IMR-90 (cell line): ENCODE data around the gene CCDC150. TPM values are rescaled to one million over a fixed set of nuclear protein-coding genes. Genes with fewer than 3 reads are reported as not detected.

Source experiments
- ATAC-seq: fragments of 200-7000 bp; cut with Tn5 transposase; 2 replicates; pipeline ENCODE4 v1.9.1; 2020; ENCODE audit warnings: low read depth, mild to moderate bottlenecking, moderate library complexity
- BruUV-seq: library from RNA; stranded (reverse); fragments of 400-500 nt; replicated peaks from 2 replicates; lab custom pipeline; 2021; lab: Mats Ljungman, UMichigan
- CTCF ChIA-PET: fragments of 300-600 bp; formaldehyde crosslinking; extraction: SDS; loops from one replicate; lab custom pipeline; 2021; ENCODE audit warnings: antibody characterized with exemption; lab: Yijun Ruan, JAX
- POLR2A ChIA-PET: fragments of 300-600 bp; sonication (Branson Sonifier 250); formaldehyde crosslinking; loops from one replicate; lab custom pipeline; 2022; ENCODE audit warnings: antibody characterized with exemption; ENCODE audit not compliant: unreplicated experiment; lab: Charles Lee
- DNase-seq: peaks from one replicate; pipeline ENCODE4 v3.0.0; 2013
- H2AFZ ChIP-seq: replicated peaks from 2 replicates; pipeline ENCODE3; 2013; ENCODE audit warnings: low read length, mild to moderate bottlenecking; ENCODE audit not compliant: poor library complexity
- H2AK5ac ChIP-seq: 2 replicates; pipeline ENCODE4 v1.6.1; 2013; ENCODE audit warnings: low read depth, low read length, inconsistent platforms
- H2AK9ac ChIP-seq: replicated peaks from 2 replicates; pipeline ENCODE3; 2013; ENCODE audit warnings: mild to moderate bottlenecking, low read depth, low read length, moderate library complexity; ENCODE audit not compliant: poor library complexity
- H2BK120ac ChIP-seq: 2 replicates; pipeline ENCODE4 v1.6.1; 2013; ENCODE audit warnings: low read depth, low read length, inconsistent platforms
- H2BK15ac ChIP-seq: 3 replicates; pipeline ENCODE4 v1.6.1; 2013; ENCODE audit warnings: low read depth, low read length, inconsistent platforms
- H2BK20ac ChIP-seq: 2 replicates; pipeline ENCODE4 v1.6.1; 2013; ENCODE audit warnings: low read depth, mild to moderate bottlenecking, inconsistent platforms, low read length, moderate library complexity
- H2BK5ac ChIP-seq: 2 replicates; pipeline ENCODE4 v1.6.1; 2013; ENCODE audit warnings: mild to moderate bottlenecking, low read depth, low read length, inconsistent platforms; ENCODE audit not compliant: poor library complexity, severe bottlenecking
- H3K14ac ChIP-seq: replicated peaks from 2 replicates; pipeline ENCODE4 v1.6.1; 2013; ENCODE audit warnings: low read depth, low read length, inconsistent platforms
- H3K18ac ChIP-seq: 2 replicates; pipeline ENCODE4 v1.6.1; 2013; ENCODE audit warnings: low read depth, low read length, control low read depth
- H3K23ac ChIP-seq: 2 replicates; pipeline ENCODE4 v1.6.1; 2013; ENCODE audit warnings: low read depth, low read length, inconsistent platforms
- H3K27ac ChIP-seq: 2 replicates; pipeline ENCODE4 v1.5.1; 2013; ENCODE audit warnings: mild to moderate bottlenecking, control low read depth, low read length; ENCODE audit not compliant: insufficient read depth
- H3K27me3 ChIP-seq: 2 replicates; pipeline ENCODE4 v1.6.1; 2013; ENCODE audit warnings: low read length; ENCODE audit not compliant: control insufficient read depth, insufficient read depth
- H3K36me3 ChIP-seq: 2 replicates; pipeline ENCODE4 v1.6.1; 2013; ENCODE audit warnings: low read length, mixed read lengths; ENCODE audit not compliant: control insufficient read depth, insufficient read depth
- H3K4ac ChIP-seq: 2 replicates; pipeline ENCODE4 v1.6.1; 2013; ENCODE audit warnings: low read depth, low read length, inconsistent platforms
- H3K4me1 ChIP-seq: 2 replicates; pipeline ENCODE4 v1.6.1; 2013; ENCODE audit warnings: low read length, mixed read lengths; ENCODE audit not compliant: control insufficient read depth, insufficient read depth
- H3K4me2 ChIP-seq: 2 replicates; pipeline ENCODE4 v1.6.1; 2013; ENCODE audit warnings: low read depth, mild to moderate bottlenecking, control low read depth, low read length, moderate library complexity
- H3K4me3 ChIP-seq: 2 replicates; pipeline ENCODE4 v1.5.1; 2013; ENCODE audit warnings: low read depth, mild to moderate bottlenecking, control low read depth, low read length, moderate library complexity; ENCODE audit not compliant: insufficient read depth
- H3K56ac ChIP-seq: 2 replicates; pipeline ENCODE4 v1.6.1; 2013; ENCODE audit warnings: low read length, inconsistent platforms; ENCODE audit not compliant: insufficient read depth; ENCODE audit errors: extremely low read depth
- H3K79me1 ChIP-seq, 2 experiments: 2 replicates each; pipeline ENCODE4 v1.6.1; 2013; ENCODE audit warnings: low read length in 2 of 2, inconsistent platforms in 1 of 2, low read depth in 1 of 2
- H3K9ac ChIP-seq: 2 replicates; pipeline ENCODE4 v1.6.1; 2013; ENCODE audit warnings: low read depth, low read length, control low read depth
- H3K9me1 ChIP-seq: 2 replicates; pipeline ENCODE4 v1.6.1; 2013; ENCODE audit warnings: low read length, inconsistent platforms; ENCODE audit not compliant: insufficient read depth
- H3K9me3 ChIP-seq: 2 replicates; pipeline ENCODE4 v1.6.1; 2013; ENCODE audit warnings: low read length; ENCODE audit not compliant: control insufficient read depth, insufficient read depth
- H4K20me1 ChIP-seq: 2 replicates; pipeline ENCODE4 v1.6.1; 2013; ENCODE audit warnings: low read length, inconsistent platforms; ENCODE audit not compliant: insufficient read depth
- H4K5ac ChIP-seq: 2 replicates; pipeline ENCODE4 v1.6.1; 2013; ENCODE audit warnings: mild to moderate bottlenecking, low read depth, low read length, control low read depth
- H4K8ac ChIP-seq, 2 experiments: 2 replicates each; pipeline ENCODE4 v1.6.1; 2013; ENCODE audit warnings: low read depth in 2 of 2, low read length in 2 of 2, control low read depth in 1 of 2, inconsistent platforms in 1 of 2
- H4K91ac ChIP-seq: 2 replicates; pipeline ENCODE4 v1.6.1; 2013; ENCODE audit warnings: low read depth, low read length, inconsistent platforms; ENCODE audit not compliant: insufficient read depth
- CEBPB ChIP-seq: IDR thresholded peaks from 2 replicates; pipeline ENCODE4 v1.6.1; 2012; ENCODE audit warnings: low read depth, low read length, improper control_type of control experiment
- NFE2L2 ChIP-seq: fragments of 150-350 bp; IDR thresholded peaks from 2 replicates; pipeline ENCODE4 v1.6.1; 2016; ENCODE audit warnings: low read depth, mild to moderate bottlenecking, low read length
- POLR2A ChIP-seq: IDR thresholded peaks from 2 replicates; pipeline ENCODE4 v1.6.1; 2012; ENCODE audit warnings: mild to moderate bottlenecking, low read depth, low read length
- SMC3 ChIP-seq: fragments of 150-350 bp; IDR thresholded peaks from 2 replicates; pipeline ENCODE4 v1.6.1; 2016; ENCODE audit warnings: low read depth, mild to moderate bottlenecking, antibody characterized with exemption, low read length, moderate library complexity
- WGBS, 2 experiments: methylation state at CpG; one replicate each; pipeline versions ENCODE4 v1.1.5 to v1.1.7; 2013; ENCODE audit warnings: missing lambda C conversion rate in 2 of 2; ENCODE audit not compliant: insufficient read length in 1 of 2; ENCODE audit errors: extremely low coverage in 2 of 2; 5-methylcytosine and 5-hydroxymethylcytosine counted together
- dilution Hi-C: fragments of 300-500 bp; cut with HindIII; formaldehyde crosslinking; loops from one replicate; pipeline ENCODE4 v1.14.3; 2018; ENCODE audit warnings: low sequenced_read_pairs; ENCODE audit not compliant: unreplicated experiment
- in situ Hi-C: fragments of 300-500 bp; cut with MboI; formaldehyde crosslinking; loops from 3 replicates; pipeline ENCODE4 v1.14.3; 2019; ENCODE audit warnings: low sequenced_read_pairs, inconsistent platforms, mixed read lengths
- intact Hi-C: fragments of 100-400 bp; cut with micrococcal nuclease; formaldehyde crosslinking; loops from 2 replicates; pipeline ENCODE4 v1.10.0; 2022
- polyA plus RNA-seq, 3 experiments: library from polyadenylated mRNA; depleted of rRNA; stranded (reverse); fragments of >200 nt; gene quantifications; 2 replicates each; pipeline ENCODE4 v1.2.3, GENCODE V29; 2012; ENCODE audit warnings: low replicate concordance in 1 of 3
- total RNA-seq: library from RNA; depleted of rRNA; stranded (reverse); fragments of >200 nt; gene quantifications from 2 replicates; pipeline ENCODE4 v1.2.3, GENCODE V29; 2012

The CCDC150 gene
- total and polyA plus RNA-seq, 2 of the 4 experiments (the other 2 are of a cell fraction), result 3.8 to 4.3 TPM

GRCh38 chr2:196591004-196591403 lies 48.5 kb upstream of the CCDC150 start:
- ChIA-PET POLR2A (no interaction called here), CTCF (interaction anchor here (2.6 kb wide), 1 partner anchor 10 kb away, joined by 15 read pairs; no protein-coding TSS in a partner anchor)
- H3K27ac ChIP-seq, result no peak overlapping the region
- no TSS peak for BruUV-seq
- H3K56ac ChIP-seq, result no peak overlapping the region
- no peak overlapping the region for H3K18ac ChIP-seq
- no peak overlapping the region for H2AK5ac ChIP-seq
- H3K36me3 ChIP-seq, result no peaks in the 10 kb centered on the region
- H2BK15ac ChIP-seq, result no peak overlapping the region
- WGBS, 2 experiments, result 90% methylated on average over 2 of the region's 8 CpGs; no CpG with 5 or more reads in 1 of the 2 experiments
- no peak for DNase-seq
- H3K9me1 ChIP-seq, result peaks cover 6% of the 10 kb centered on the region
- H3K4me3 ChIP-seq, result no peak overlapping the region
- peaks cover 0 to 10% of the 10 kb centered on the region in 2 experiments; a peak in 3 of 4 replicates for H3K79me1 ChIP-seq
- no peak overlapping the region for H4K5ac ChIP-seq
- no peak overlapping the region for H2AK9ac ChIP-seq
- no peak overlapping the region for H3K4me2 ChIP-seq
- no peak overlapping the region; the same call in 1 of the 2 replicates for H2BK20ac ChIP-seq
- in situ Hi-C loops (no loop called here), dilution Hi-C loops (no loop called here), intact Hi-C loops (loop anchor here (5.0 kb wide), 2 partner anchors 166 to 294 kb away; no protein-coding TSS in a partner anchor)
- H3K4me1 ChIP-seq, result no peaks in the 10 kb centered on the region
- H3K9me3 ChIP-seq, result no peaks in the 10 kb centered on the region
- no peaks in the 10 kb centered on the region for H4K20me1 ChIP-seq
- 0 out of 2 replicates have a peak, but pooled peaks have one; percentile 17 for TF ChIP-seq CEBPB
- no peak for TF ChIP-seq SMC3
- no peak for TF ChIP-seq POLR2A
- TF ChIP-seq NFE2L2, result no peak
- no peak overlapping the region for H4K8ac ChIP-seq
- no peak overlapping the region for H3K14ac ChIP-seq
- H2AFZ ChIP-seq, result no peak overlapping the region
- ATAC-seq, result no peak
- H2BK120ac ChIP-seq, result no peak overlapping the region
- no peak overlapping the region for H4K91ac ChIP-seq
- no peak overlapping the region for H2BK5ac ChIP-seq
- no peak overlapping the region for H3K23ac ChIP-seq
- no peak overlapping the region for H3K9ac ChIP-seq
- no peak overlapping the region for H3K4ac ChIP-seq
- no peaks in the 10 kb centered on the region for H3K27me3 ChIP-seq
